Measurements from ENCODE around the gene MRPL47. TPM values are rescaled to one million over a fixed set of nuclear protein-coding genes. Genes with fewer than 3 reads are reported as not detected.
A peak's percentile ranks its signal among the peaks of the same experiment; 100 is the strongest.

MRPL47 gene
- 39.0 to 80.8 TPM (median 45.1 TPM) in 3 replicates for polyA plus RNA-seq
- 96.7 TPM for polyA plus RNA-seq (2011; ENCODE audit: low read depth)
- polyA plus RNA-seq (2011; cell fraction: cytosol; rRNA removed): 43.8 and 75.6 TPM in 2 replicates
- 29.0 and 32.0 TPM in 2 replicates for polyA plus RNA-seq (2011; cell fraction: nucleus; rRNA removed)
- polyA plus RNA-seq (2012; ENCODE audit: low replicate concordance): 37.5 and 47.7 TPM in 2 replicates
- polyA minus RNA-seq: 6.9 to 23.6 TPM (median 6.9 TPM) in 3 replicates
- 20.7 TPM for polyA minus RNA-seq (2011; cell fraction: cytosol; rRNA and poly(A)+ RNA removed)
- polyA minus RNA-seq (2011; cell fraction: nucleus; rRNA and poly(A)+ RNA removed): 4.3 and 6.3 TPM in 2 replicates

DNA sequence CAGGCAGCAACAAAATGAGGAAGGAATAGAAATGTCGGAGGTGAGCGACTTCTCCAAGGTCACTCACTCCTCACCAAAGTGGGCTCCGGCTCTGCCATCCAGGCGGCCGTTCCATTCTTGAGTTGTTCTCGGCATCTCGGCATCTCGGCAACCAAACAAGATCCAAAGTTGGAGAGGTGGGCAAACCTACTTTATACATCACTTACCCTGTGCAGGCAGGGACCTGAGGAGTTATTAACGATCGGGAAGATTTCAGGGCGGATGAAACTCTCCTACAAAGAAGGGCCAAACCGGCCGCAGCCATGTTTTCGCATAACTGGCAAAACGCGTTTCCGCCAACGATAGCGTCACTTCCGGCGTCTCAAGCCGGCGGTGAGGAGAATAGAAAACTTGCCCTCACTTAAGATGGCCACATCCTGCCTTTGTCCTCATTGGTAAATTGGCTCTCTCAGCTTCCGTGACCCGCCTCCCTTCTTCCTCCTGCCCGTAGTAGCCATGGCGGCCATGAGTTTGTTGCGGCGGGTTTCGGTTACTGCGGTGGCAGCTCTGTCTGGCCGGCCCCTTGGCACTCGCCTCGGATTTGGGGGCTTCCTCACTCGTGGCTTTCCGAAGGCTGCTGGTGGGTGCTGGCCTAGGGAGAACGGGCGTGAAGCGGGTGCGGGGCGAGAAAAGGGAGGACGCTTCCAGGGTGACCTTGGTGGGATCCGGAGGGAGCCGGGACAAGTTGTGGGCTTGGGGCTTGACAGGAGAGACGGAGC is at the start of gene MRPL47, which contains the start of gene NDUFB5:
Gene MRPL47, minus strand, starts transcription at position 318 of the 758 bp plus-strand sequence. Its CDS starts 14 bp downstream, at position 304.
Gene NDUFB5, plus strand, starts transcription at position 474 of the 758 bp plus-strand sequence. Its CDS starts 22 bp downstream, at position 496.
- H4K20me1 ChIP-seq (ENCODE audit: control insufficient read depth, extremely low read depth, insufficient read depth, low read length): no peaks in the 10 kb centered on the region
- FAIRE-seq: peak; percentile 83
- H3K4me2 ChIP-seq (ENCODE audit: control insufficient read depth, extremely low read depth, insufficient read depth, low read depth, low read length): peak within 1 kb of the TSS; percentile 91
- H3K27ac ChIP-seq (ENCODE audit: control insufficient read depth, insufficient read depth, low read length): peak within 1 kb of the TSS; percentile 97
- dilution Hi-C loops (cut with MboI; ENCODE audit: extremely low pct_ligation_motif_present, low sequenced_read_pairs): no loop called here
- H3K9me1 ChIP-seq (ENCODE audit: control insufficient read depth, extremely low read depth, insufficient read depth, low read length): no peaks in the 10 kb centered on the region
- H2AFZ ChIP-seq (ENCODE audit: control insufficient read depth, low read length): peak within 1 kb of the TSS; percentile 100
- peak within 1 kb of the TSS; percentile 93 for H3K9ac ChIP-seq (ENCODE audit: control insufficient read depth, extremely low read depth, insufficient read depth, low read length)
- no peaks in the 10 kb centered on the region for H3K27me3 ChIP-seq (ENCODE audit: control insufficient read depth, extremely low read depth, insufficient read depth, low read length)
- peak within 1 kb of the TSS; percentile 86 to 98 (median 96) for H3K4me3 ChIP-seq (ENCODE audit: control insufficient read depth in 2 of 3, extremely low read depth in 1 of 3, insufficient read depth in 2 of 3, low read depth in 1 of 3, low read length in 3 of 3)
- no peak for TF ChIP-seq EZH2 (IDR thresholded peaks at IDR 0.05; ENCODE audit: low read length)
- TF ChIP-seq CTCF (optimal IDR thresholded peaks at IDR 0.05 in 1 of 3, IDR thresholded peaks at IDR 0.05 in 1 of 3, conservative IDR thresholded peaks at IDR 0.05 in 1 of 3; ENCODE audit: extremely low read depth in 1 of 3, insufficient read depth in 2 of 3, low read length in 3 of 3): no peak
- peak; percentile 48 for DNase-seq (ENCODE audit: low read depth, low spot score)
- no peaks in the 10 kb centered on the region for H3K9me3 ChIP-seq (ENCODE audit: control insufficient read depth, low read depth, low read length)
- H3K36me3 ChIP-seq (ENCODE audit: control insufficient read depth in 2 of 2, extremely low read depth in 1 of 2, insufficient read depth in 2 of 2, low read length in 2 of 2): peaks cover 4 to 23% of the 10 kb centered on the region in 2 experiments
- H3K4me1 ChIP-seq (ENCODE audit: control insufficient read depth, extremely low read depth, insufficient read depth, low read length): peaks cover 3% of the 10 kb centered on the region
- peaks cover 69% of the 10 kb centered on the region for H3K79me2 ChIP-seq (ENCODE audit: control insufficient read depth, insufficient read depth, low read length)

DNA sequence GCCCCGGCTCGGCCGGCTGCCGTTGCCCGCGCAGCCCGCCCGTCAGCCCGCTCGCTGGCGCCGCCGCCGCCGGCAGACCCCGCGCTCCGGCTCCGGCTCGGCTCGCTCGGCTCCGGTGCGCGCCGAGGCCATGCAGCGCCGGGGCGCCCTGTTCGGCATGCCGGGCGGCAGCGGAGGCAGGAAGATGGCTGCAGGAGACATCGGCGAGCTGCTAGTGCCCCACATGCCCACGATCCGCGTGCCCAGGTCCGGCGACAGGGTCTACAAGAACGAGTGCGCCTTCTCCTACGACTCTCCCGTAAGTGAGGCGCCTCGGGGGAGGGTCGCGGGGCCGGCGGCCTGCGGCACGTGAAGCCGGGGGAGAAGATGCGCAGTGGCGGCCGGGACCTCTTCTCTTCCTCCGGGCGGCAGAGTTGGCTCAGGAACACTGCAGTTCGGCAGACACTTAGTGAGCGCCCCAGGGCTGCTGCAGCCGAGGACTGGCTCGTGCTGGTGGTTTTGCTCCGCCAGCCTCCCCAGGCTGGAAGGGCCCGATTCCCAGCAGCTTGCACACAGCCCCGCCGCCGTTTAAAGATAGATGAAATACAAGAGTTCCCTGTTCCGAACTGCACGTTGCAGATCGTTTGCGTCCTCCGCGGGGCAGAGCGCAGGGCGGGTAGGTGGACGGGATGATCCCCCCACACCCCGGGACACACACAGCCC is 48.8 kb upstream of the MRPL47 start:
- Histone ChIP-seq H3K4me1 (ENCODE audit: control insufficient read depth, extremely low read depth, insufficient read depth, low read length) (peaks cover 11% of the 10 kb centered on the region), H3K9me3 (ENCODE audit: control insufficient read depth, low read depth, low read length) (no peaks in the 10 kb centered on the region), H3K9me1 (ENCODE audit: control insufficient read depth, extremely low read depth, insufficient read depth, low read length) (no peaks in the 10 kb centered on the region), H3K36me3 (ENCODE audit: control insufficient read depth in 2 of 2, extremely low read depth in 1 of 2, insufficient read depth in 2 of 2, low read length in 2 of 2) (no peaks in the 10 kb centered on the region), H4K20me1 (ENCODE audit: control insufficient read depth, extremely low read depth, insufficient read depth, low read length) (no peaks in the 10 kb centered on the region), H3K27me3 (ENCODE audit: control insufficient read depth, extremely low read depth, insufficient read depth, low read length) (no peaks in the 10 kb centered on the region), H3K4me3 (ENCODE audit: control insufficient read depth in 2 of 3, extremely low read depth in 1 of 3, insufficient read depth in 2 of 3, low read depth in 1 of 3, low read length in 3 of 3) (peak overlapping the region; percentile 80 to 90 (median 83)), H3K79me2 (ENCODE audit: control insufficient read depth, insufficient read depth, low read length) (peaks cover 14% of the 10 kb centered on the region), H3K27ac (ENCODE audit: control insufficient read depth, insufficient read depth, low read length) (peak overlapping the region; percentile 64), H3K9ac (ENCODE audit: control insufficient read depth, extremely low read depth, insufficient read depth, low read length) (peak overlapping the region; percentile 81), H3K4me2 (ENCODE audit: control insufficient read depth, extremely low read depth, insufficient read depth, low read depth, low read length) (peak overlapping the region; percentile 88), H2AFZ (ENCODE audit: control insufficient read depth, low read length) (peak overlapping the region; percentile 97)
- peak; percentile 7 to 38 (median 23) for TF ChIP-seq CTCF (optimal IDR thresholded peaks at IDR 0.05 in 1 of 3, IDR thresholded peaks at IDR 0.05 in 1 of 3, conservative IDR thresholded peaks at IDR 0.05 in 1 of 3; ENCODE audit: extremely low read depth in 1 of 3, insufficient read depth in 2 of 3, low read length in 3 of 3)
- TF ChIP-seq EZH2 (IDR thresholded peaks at IDR 0.05; ENCODE audit: low read length): no peak
- dilution Hi-C loops (cut with MboI; ENCODE audit: extremely low pct_ligation_motif_present, low sequenced_read_pairs): no loop called here
- no peak for DNase-seq (ENCODE audit: low read depth, low spot score)
- no peak for FAIRE-seq
